Gastroesophageal sphincter (tissue), 3 donors: ENCODE measurements around the gene SLC7A10.

Experiments used
- EP300 ChIP-seq: sonication (generic); formaldehyde crosslinking; IDR thresholded peaks from one replicate; pipeline ENCODE4 v1.6.1; 2017; ENCODE audit warnings: antibody characterized with exemption, mild to moderate bottlenecking
- POLR2A ChIP-seq, 2 donors: fragments of 450-650 bp; IDR thresholded peaks; one replicate each; pipeline ENCODE4 v1.6.1; 2017; ENCODE audit warnings: antibody characterized with exemption in 2 of 2, mild to moderate bottlenecking in 2 of 2, moderate library complexity in 1 of 2
- POLR2AphosphoS5 ChIP-seq: sonication (generic); formaldehyde crosslinking; IDR thresholded peaks from one replicate; pipeline ENCODE4 v1.6.1; 2017; ENCODE audit warnings: antibody characterized with exemption
- TF ChIP-seq, protein P1 (sequence below), 4 experiments: fragments of 200-600 bp in 2 of 4; fragments of 450-650 bp in 2 of 4; sonication (generic) in 1 of 4; IDR thresholded peaks; one replicate each; pipeline ENCODE4 v1.5.1; 2017 to 2019; ENCODE audit warnings: antibody characterized with exemption in 4 of 4, mild to moderate bottlenecking in 2 of 4, moderate library complexity in 2 of 4

DNA sequence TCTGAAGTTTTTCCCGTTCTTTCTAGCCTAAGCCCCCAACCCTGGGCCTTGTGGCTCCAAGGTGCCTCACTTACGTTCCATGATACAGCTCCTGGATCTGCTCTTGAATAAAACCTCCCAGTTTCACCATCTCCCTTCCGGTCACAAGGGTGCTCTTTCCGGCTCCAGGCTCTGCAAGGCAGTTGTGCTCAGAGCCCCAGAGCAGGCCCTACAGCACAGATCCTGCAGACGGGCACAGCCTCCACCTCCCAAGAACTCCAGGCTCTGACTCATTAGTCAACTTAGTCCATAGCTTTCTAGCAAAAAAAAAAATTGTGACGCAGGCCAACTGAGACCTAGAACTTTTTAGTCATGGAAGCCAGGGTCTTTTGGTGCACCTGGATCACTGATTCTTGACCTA lies 33.9 kb upstream of the SLC7A10 start:
- TF ChIP-seq, protein P1, sequence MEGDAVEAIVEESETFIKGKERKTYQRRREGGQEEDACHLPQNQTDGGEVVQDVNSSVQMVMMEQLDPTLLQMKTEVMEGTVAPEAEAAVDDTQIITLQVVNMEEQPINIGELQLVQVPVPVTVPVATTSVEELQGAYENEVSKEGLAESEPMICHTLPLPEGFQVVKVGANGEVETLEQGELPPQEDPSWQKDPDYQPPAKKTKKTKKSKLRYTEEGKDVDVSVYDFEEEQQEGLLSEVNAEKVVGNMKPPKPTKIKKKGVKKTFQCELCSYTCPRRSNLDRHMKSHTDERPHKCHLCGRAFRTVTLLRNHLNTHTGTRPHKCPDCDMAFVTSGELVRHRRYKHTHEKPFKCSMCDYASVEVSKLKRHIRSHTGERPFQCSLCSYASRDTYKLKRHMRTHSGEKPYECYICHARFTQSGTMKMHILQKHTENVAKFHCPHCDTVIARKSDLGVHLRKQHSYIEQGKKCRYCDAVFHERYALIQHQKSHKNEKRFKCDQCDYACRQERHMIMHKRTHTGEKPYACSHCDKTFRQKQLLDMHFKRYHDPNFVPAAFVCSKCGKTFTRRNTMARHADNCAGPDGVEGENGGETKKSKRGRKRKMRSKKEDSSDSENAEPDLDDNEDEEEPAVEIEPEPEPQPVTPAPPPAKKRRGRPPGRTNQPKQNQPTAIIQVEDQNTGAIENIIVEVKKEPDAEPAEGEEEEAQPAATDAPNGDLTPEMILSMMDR (IDR thresholded peaks at IDR 0.05) = no peak
- no peak for TF ChIP-seq POLR2A (IDR thresholded peaks at IDR 0.05)
- TF ChIP-seq POLR2AphosphoS5 = no peak
- TF ChIP-seq EP300 = no peak
